OCI-LY7 (cell line): ENCODE data around the gene ANKRD36. TPM values are rescaled to one million over a fixed set of nuclear protein-coding genes. Genes with fewer than 3 reads are reported as not detected.
"Not testable (repeated sequence)": the region's sequence is repeated elsewhere in the genome, so short reads cannot be mapped to it uniquely, and the experiment has no call there.

ENCODE experiments used
- BruUV-seq: library from RNA; stranded (reverse); fragments of 400-500 nt; replicated peaks from 2 replicates; lab custom pipeline; 2021; lab: Mats Ljungman, UMichigan
- CTCF ChIA-PET: fragments of 300-600 bp; sonication (Branson Sonifier 250); formaldehyde crosslinking; loops from one replicate; lab custom pipeline; 2022; ENCODE audit warnings: antibody characterized with exemption; ENCODE audit not compliant: unreplicated experiment; lab: Charles Lee
- POLR2A ChIA-PET: fragments of 300-600 bp; sonication (Branson Sonifier 250); formaldehyde crosslinking; loops from one replicate; lab custom pipeline; 2022; ENCODE audit warnings: antibody characterized with exemption; lab: Charles Lee
- DNase-seq: peaks from one replicate; pipeline ENCODE4 v3.0.0-alpha.2; 2015; ENCODE audit warnings: low spot score
- H2AFZ ChIP-seq: fragments of 200-600 bp; sonication (generic), shearing (Covaris generic); 2 replicates; pipeline ENCODE4 v1.6.1; 2014; ENCODE audit warnings: mild to moderate bottlenecking, antibody characterized with exemption, low read length, moderate library complexity
- H3K27ac ChIP-seq: fragments of 200-600 bp; sonication (generic); 2 replicates; pipeline ENCODE4 v1.5.1; 2014; ENCODE audit warnings: mixed run types, low read depth, mild to moderate bottlenecking, moderate library complexity, low read length, inconsistent platforms; ENCODE audit not compliant: poor library complexity, severe bottlenecking
- H3K36me3 ChIP-seq: fragments of 200-600 bp; sonication (generic); 2 replicates; pipeline ENCODE4 v1.6.1; 2014; ENCODE audit warnings: mild to moderate bottlenecking, antibody characterized with exemption, low read length, moderate library complexity, mixed read lengths; ENCODE audit not compliant: insufficient read depth
- H3K4me1 ChIP-seq: fragments of 200-600 bp; sonication (generic); 2 replicates; pipeline ENCODE4 v1.5.1; 2014; ENCODE audit warnings: mild to moderate bottlenecking, low read length; ENCODE audit not compliant: insufficient read depth, poor library complexity, severe bottlenecking
- H3K4me2 ChIP-seq: fragments of 200-600 bp; sonication (generic); 2 replicates; pipeline ENCODE4 v1.6.1; 2014; ENCODE audit warnings: mild to moderate bottlenecking, low read length
- H3K4me3 ChIP-seq: fragments of 200-600 bp; sonication (generic); 2 replicates; pipeline ENCODE4 v1.5.1; 2014; ENCODE audit warnings: mild to moderate bottlenecking, low read depth, low read length; ENCODE audit not compliant: poor library complexity, severe bottlenecking
- H3K79me2 ChIP-seq: fragments of 200-600 bp; sonication (generic); 2 replicates; pipeline ENCODE4 v1.6.1; 2016; ENCODE audit warnings: low read depth, mild to moderate bottlenecking, low read length, moderate library complexity, mixed read lengths; ENCODE audit not compliant: insufficient read depth
- H3K9me2 ChIP-seq: fragments of 200-600 bp; sonication (generic); 2 replicates; pipeline ENCODE4 v1.6.1; 2016; ENCODE audit warnings: mild to moderate bottlenecking, low read length, mixed read lengths; ENCODE audit not compliant: insufficient read depth
- H3K9me3 ChIP-seq: fragments of 200-600 bp; sonication (generic); 2 replicates; pipeline ENCODE4 v1.6.1; 2014; ENCODE audit warnings: mild to moderate bottlenecking, mixed run types, low read length, mixed read lengths
- H4K20me1 ChIP-seq: fragments of 200-600 bp; sonication (generic); 2 replicates; pipeline ENCODE4 v1.6.1; 2014; ENCODE audit warnings: mild to moderate bottlenecking, antibody characterized with exemption, low read length, moderate library complexity, mixed read lengths; ENCODE audit not compliant: insufficient read depth
- intact Hi-C: fragments of 100-400 bp; cut with micrococcal nuclease; formaldehyde crosslinking; loops from one replicate; pipeline ENCODE4 v1.10.0; 2022; ENCODE audit not compliant: unreplicated experiment
- total RNA-seq, 2 experiments: library from RNA; depleted of rRNA in 1 of 2; stranded (reverse); fragments of >200 nt in 1 of 2; shearing (Covaris generic) in 1 of 2; gene quantifications; 2 replicates each; pipeline ENCODE4 v1.2.3, GENCODE V29; 2014 to 2022

The ANKRD36 gene
- total RNA-seq, 2 experiments from 2014 or later, result 60.5 to 63.7 TPM

DNA sequence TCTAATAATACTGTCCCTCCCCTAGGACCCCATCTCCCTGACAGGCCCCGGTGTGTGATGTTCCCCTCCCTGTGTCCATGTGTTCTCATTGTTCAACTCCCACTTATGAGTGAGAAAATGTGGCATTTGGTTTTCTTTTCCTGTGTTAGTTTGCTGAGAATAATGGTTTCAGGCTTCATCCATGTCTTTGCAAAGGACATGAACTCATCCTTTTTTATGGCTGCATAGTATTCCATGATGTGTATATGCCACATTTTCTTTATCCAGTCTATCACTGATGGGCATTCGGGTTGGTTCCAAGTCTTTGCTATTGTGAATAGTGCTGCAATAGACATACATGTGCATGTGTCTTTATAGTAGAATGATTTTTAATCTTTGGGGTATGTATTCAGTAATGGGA is 55.6 kb downstream of the ANKRD36 start:
- intact Hi-C loops, H3K4me3 ChIP-seq, DNase-seq, H3K27ac ChIP-seq, H3K79me2 ChIP-seq, H3K9me3 ChIP-seq, POLR2A ChIA-PET, H3K4me1 ChIP-seq, H3K36me3 ChIP-seq, CTCF ChIA-PET, H4K20me1 ChIP-seq, BruUV-seq, H2AFZ ChIP-seq, H3K9me2 ChIP-seq, H3K4me2 ChIP-seq: not testable (repeated sequence)

GRCh38 chr2:97180391-97180790 is 67.4 kb downstream of the ANKRD36 start:
- H3K4me1 ChIP-seq, BruUV-seq, POLR2A ChIA-PET, H4K20me1 ChIP-seq, H3K9me3 ChIP-seq, H3K9me2 ChIP-seq, H3K36me3 ChIP-seq, H2AFZ ChIP-seq, H3K4me3 ChIP-seq, H3K27ac ChIP-seq, CTCF ChIA-PET, H3K4me2 ChIP-seq, intact Hi-C loops, DNase-seq, H3K79me2 ChIP-seq: not testable (repeated sequence)

DNA sequence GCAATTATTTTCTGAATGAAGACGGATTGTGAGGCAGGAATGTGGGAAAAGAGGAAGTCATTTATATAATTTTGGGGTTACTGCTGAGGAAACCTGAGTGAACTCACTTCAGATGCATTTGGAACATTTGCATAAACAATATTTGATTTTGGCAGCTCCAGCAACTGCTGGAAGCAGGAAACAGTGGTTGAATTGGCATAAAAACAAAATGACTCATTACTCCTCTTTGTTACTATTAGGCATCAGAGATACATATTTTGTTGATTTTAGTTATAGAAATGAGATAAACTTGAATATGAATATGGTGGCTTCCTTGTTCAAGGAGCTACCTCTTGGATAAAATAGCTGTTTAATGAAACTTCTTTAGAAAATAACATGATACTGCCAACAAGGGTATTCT is 82.4 kb downstream of the ANKRD36 start:
- H3K9me2 ChIP-seq, intact Hi-C loops, CTCF ChIA-PET, H3K9me3 ChIP-seq, H3K79me2 ChIP-seq, POLR2A ChIA-PET, H3K4me2 ChIP-seq, H2AFZ ChIP-seq, H4K20me1 ChIP-seq, H3K27ac ChIP-seq, H3K4me1 ChIP-seq, H3K4me3 ChIP-seq, DNase-seq, BruUV-seq: not testable (repeated sequence)
- H3K36me3 ChIP-seq, result peaks cover 54% of the 10 kb centered on the region; the same call in 1 of the 2 replicates

DNA sequence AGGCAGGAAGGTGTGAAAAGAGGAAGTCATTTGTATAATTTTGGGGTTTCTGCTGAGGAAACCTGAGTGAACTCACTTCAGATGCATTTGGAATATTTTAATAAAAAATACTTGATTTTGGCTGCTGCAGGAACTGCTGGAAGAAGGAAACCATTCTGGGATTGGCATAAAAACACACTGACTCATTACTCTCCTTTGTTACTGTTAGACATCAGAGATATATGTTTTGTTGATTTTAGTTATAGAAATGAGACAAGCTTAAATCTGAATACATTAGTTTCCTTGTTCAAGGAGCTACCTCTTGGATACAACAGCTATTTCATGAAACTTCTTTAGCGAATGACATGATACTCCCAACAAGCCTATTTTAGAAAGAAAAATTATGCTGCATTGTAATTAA is 84.3 kb downstream of the ANKRD36 start:
- H3K27ac ChIP-seq, H3K4me3 ChIP-seq, CTCF ChIA-PET, intact Hi-C loops, H3K79me2 ChIP-seq, H2AFZ ChIP-seq, BruUV-seq, H4K20me1 ChIP-seq, H3K9me3 ChIP-seq, H3K9me2 ChIP-seq, DNase-seq, H3K4me2 ChIP-seq, POLR2A ChIA-PET: not testable (repeated sequence)
- Histone ChIP-seq H3K36me3 (peaks cover 50% of the 10 kb centered on the region), H3K4me1 (peaks cover 16% of the 10 kb centered on the region)

DNA sequence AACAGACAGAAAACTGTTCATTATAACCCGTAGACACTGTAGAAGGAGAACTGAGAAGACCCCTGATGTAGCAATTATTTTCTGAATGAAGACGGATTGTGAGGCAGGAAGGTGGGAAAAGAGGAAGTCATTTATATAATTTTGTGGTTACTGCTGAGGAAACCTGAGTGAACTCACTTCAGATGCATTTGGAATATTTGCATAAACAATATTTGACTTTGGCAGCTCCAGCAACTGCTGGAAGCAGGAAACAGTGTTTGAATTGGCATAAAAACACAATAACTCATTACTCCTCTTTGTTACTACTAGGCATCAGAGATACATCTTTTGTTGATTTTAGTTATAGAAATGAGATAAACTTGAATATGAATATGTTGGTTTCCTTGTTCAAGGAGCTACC is 87.9 kb downstream of the ANKRD36 start:
- H3K9me2 ChIP-seq, intact Hi-C loops, H3K9me3 ChIP-seq, H3K4me3 ChIP-seq, CTCF ChIA-PET, POLR2A ChIA-PET, H4K20me1 ChIP-seq, H2AFZ ChIP-seq, BruUV-seq, H3K79me2 ChIP-seq: not testable (repeated sequence)
- peak; percentile 67 for DNase-seq
- Histone ChIP-seq H3K4me2 (peak overlapping the region; percentile 60), H3K4me1 (peaks cover 16% of the 10 kb centered on the region), H3K36me3 (peaks cover 57% of the 10 kb centered on the region), H3K27ac (peak overlapping the region; percentile 52)

DNA sequence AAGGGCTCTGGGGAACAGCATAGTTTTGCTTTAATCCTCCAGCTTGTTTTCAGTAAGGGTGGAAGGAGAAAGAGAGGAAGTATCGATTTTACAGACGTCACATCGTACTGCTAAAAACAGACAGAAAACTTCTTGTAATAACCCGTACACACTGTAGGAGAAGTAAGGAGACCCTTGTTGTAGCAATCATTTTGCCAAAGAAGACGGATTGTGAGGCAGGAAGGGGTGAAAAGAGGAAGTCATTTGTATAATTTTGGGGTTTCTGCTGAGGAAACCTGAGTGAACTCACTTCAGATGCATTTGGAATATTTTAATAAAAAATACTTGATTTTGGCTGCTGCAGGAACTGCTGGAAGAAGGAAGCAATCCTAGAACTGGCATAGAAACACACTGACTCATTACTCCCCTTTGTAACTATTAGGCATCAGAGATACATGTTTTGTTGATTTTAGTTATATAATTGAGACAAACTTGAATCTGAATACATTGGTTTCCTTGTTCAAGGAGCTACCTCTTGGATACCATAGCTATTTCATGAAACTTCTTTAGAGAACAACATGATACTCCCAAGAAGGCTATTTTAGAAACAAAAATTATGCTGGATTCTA is 89.8 kb downstream of the ANKRD36 start:
- H3K9me2 ChIP-seq, intact Hi-C loops, H3K4me2 ChIP-seq, DNase-seq, H3K79me2 ChIP-seq, H4K20me1 ChIP-seq, H2AFZ ChIP-seq, H3K4me3 ChIP-seq, H3K9me3 ChIP-seq, BruUV-seq, H3K27ac ChIP-seq, CTCF ChIA-PET: not testable (repeated sequence)
- peaks cover 45% of the 10 kb centered on the region for H3K36me3 ChIP-seq
- POLR2A ChIA-PET, result interaction anchor here (0.6 kb wide), 1 partner anchor 418 kb away, joined by 4 read pairs; no protein-coding TSS in a partner anchor
- H3K4me1 ChIP-seq, result peaks cover 16% of the 10 kb centered on the region
